ENCODE results near the gene GBX1. TPM values are rescaled to one million over a fixed set of nuclear protein-coding genes. Genes with fewer than 3 reads are reported as not detected.

Gene GBX1
- total RNA-seq, 1 donor from 2014 or later = not detected

- DNase-seq (ENCODE audit: low spot score) = no peak
- no peaks in the 10 kb centered on the region for H3K36me3 Mint-ChIP-seq (ENCODE audit: low read depth)
- no peak overlapping the region for H3K27ac Mint-ChIP-seq
- intact Hi-C loops (cut with micrococcal nuclease) = no loop called here
- no peak overlapping the region for H3K4me3 Mint-ChIP-seq
- peaks cover 7% of the 10 kb centered on the region for H3K27me3 Mint-ChIP-seq (ENCODE audit: insufficient read depth)
- H3K4me1 Mint-ChIP-seq (ENCODE audit: low read depth) = no peaks in the 10 kb centered on the region
- no peaks in the 10 kb centered on the region for H3K9me3 Mint-ChIP-seq
Observed at GRCh38 chr7:151188252-151188542, 20.7 kb upstream of the GBX1 start.

- Mint-ChIP-seq H3K4me3 (no peak overlapping the region), H3K4me1 (ENCODE audit: low read depth) (no peaks in the 10 kb centered on the region), H3K36me3 (ENCODE audit: low read depth) (no peaks in the 10 kb centered on the region), H3K27me3 (ENCODE audit: insufficient read depth) (peaks cover 7% of the 10 kb centered on the region), H3K9me3 (no peaks in the 10 kb centered on the region), H3K27ac (no peak overlapping the region)
- DNase-seq (ENCODE audit: low spot score) = no peak
- intact Hi-C loops (cut with micrococcal nuclease) = no loop called here
Observed at GRCh38 chr7:151187409-151188251, 20.1 kb upstream of the GBX1 start.

DNA sequence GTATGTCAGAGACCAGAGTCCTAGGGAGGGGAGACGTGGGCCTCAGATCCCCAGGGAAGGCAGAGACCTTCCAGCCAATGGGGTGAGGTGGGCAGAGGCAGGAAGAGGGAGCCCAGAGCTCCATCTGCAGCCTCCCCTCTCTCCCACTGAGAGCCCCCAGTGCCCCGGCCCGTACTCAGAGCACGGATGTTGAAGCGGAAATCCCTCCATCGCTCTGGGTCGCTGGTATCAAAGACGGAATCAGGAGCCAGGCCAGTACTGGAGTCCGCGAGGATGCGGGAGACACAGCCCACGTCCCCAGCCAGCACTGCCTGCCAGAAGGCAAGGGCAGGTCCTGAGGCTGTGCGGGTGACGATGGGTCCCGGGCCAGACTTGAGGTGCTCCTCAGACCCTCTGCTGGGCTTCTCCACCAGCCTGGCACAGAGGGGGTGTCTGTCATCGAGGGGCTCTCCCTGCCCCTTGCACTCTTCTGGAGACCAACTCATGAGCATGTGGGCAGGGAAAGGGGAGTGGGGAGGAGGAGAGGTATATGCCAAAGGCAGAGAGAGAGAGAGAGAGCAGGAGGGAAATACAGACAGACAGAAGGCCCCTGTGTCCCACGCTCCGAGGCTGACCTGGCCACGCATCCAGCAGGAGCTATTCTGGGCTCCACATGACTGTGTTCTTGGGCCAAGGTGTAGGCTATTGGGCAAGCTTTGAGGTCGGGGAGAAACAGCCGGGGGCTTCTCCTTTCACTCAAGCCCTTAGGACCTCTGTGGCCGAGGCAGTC lies 19.3 kb upstream of the GBX1 start, which contains the start of gene ASB10:
ASB10 (minus strand) TSS at position 611 of the 769 bp plus-strand sequence; CDS start at position 491, 120 bp downstream.
- H3K9me3 Mint-ChIP-seq = no peaks in the 10 kb centered on the region
- no peak for DNase-seq (ENCODE audit: low spot score)
- no peaks in the 10 kb centered on the region for H3K4me1 Mint-ChIP-seq (ENCODE audit: low read depth)
- H3K36me3 Mint-ChIP-seq (ENCODE audit: low read depth) = no peaks in the 10 kb centered on the region
- intact Hi-C loops (cut with micrococcal nuclease) = no loop called here
- no peak within 1 kb of the TSS for H3K27ac Mint-ChIP-seq
- peaks cover 7% of the 10 kb centered on the region for H3K27me3 Mint-ChIP-seq (ENCODE audit: insufficient read depth)
- H3K4me3 Mint-ChIP-seq = no peak within 1 kb of the TSS

DNA sequence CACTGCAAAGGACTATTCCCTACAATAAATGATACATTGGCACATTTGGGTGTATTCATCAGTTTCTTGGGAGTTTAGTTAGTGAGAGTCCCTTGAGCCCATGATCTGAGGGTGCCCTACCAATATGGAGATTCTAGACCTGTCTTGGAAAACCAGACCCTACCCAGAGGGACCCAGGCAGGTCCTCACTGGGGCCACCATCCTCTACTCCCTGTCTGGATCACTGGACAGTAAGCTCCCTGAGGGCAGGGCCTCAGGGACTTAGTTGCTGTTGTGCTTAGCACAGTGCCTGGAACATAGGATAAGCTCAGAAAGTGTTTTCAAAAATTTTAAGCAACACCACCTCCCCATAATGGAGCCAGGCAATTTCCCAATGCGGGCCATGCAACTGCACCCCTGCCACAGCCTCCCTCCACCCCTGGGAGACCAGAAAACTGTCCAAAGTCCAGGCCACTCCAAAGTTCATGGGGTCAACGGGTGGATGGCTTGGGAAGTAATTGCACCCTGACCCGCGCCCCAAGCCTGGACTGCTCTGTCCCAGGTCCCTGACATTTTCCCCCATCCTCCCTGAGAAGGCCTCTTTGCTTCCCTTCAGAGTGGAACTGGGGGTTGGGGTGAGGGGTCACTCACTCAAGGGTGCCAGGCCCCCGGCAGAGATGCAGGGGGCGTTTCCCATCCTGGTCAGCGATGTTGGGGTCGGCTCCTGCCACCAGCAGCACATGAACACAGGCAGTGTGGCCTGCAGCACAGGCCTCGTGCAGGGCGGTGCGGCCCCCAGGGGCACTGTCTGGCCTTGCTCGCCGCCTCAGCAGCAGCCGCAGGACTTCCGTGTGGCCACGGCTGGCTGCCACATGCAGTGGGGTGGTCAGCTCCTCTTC lies 18.5 kb upstream of the GBX1 start:
- Mint-ChIP-seq H3K27me3 (ENCODE audit: insufficient read depth) (peaks cover 7% of the 10 kb centered on the region), H3K27ac (no peak overlapping the region), H3K36me3 (ENCODE audit: low read depth) (no peaks in the 10 kb centered on the region), H3K9me3 (no peaks in the 10 kb centered on the region), H3K4me1 (ENCODE audit: low read depth) (no peaks in the 10 kb centered on the region), H3K4me3 (no peak overlapping the region)
- DNase-seq (ENCODE audit: low spot score) = no peak
- intact Hi-C loops (cut with micrococcal nuclease) = no loop called here

GRCh38 chr7:151181011-151181431 lies 13.5 kb upstream of the GBX1 start:
- Mint-ChIP-seq H3K27ac (no peak overlapping the region), H3K9me3 (no peaks in the 10 kb centered on the region), H3K4me1 (ENCODE audit: low read depth) (no peaks in the 10 kb centered on the region), H3K36me3 (ENCODE audit: low read depth) (no peaks in the 10 kb centered on the region), H3K27me3 (ENCODE audit: insufficient read depth) (peaks cover 7% of the 10 kb centered on the region), H3K4me3 (no peak overlapping the region)
- DNase-seq (ENCODE audit: low spot score) = no peak
- intact Hi-C loops (cut with micrococcal nuclease) = no loop called here

DNA sequence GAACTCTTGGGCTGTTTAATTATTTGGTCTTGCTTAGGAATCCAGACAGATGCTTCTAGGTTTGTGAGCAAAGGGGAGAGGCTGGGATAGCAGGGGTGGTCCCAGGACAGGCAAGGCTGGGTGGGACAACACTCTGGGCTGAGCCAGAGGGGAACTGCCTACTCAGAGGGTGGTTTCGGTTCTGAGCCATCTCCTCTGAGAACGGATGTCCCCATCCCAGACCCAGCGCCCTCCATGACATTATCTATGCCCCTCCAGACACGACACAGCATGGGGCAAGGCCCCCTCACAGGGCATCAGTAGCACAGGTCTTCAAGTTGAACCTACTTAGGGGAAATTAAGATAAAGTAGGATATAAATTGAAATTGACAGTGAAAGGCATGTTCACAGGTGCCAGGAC lies 12.5 kb upstream of the GBX1 start:
- H3K4me3 Mint-ChIP-seq = no peak overlapping the region
- no peaks in the 10 kb centered on the region for H3K9me3 Mint-ChIP-seq
- no peak overlapping the region for H3K27ac Mint-ChIP-seq
- peaks cover 7% of the 10 kb centered on the region for H3K27me3 Mint-ChIP-seq (ENCODE audit: insufficient read depth)
- H3K36me3 Mint-ChIP-seq (ENCODE audit: low read depth) = no peaks in the 10 kb centered on the region
- H3K4me1 Mint-ChIP-seq (ENCODE audit: low read depth) = no peaks in the 10 kb centered on the region
- DNase-seq (ENCODE audit: low spot score) = no peak
- intact Hi-C loops (cut with micrococcal nuclease) = no loop called here

- H3K27ac Mint-ChIP-seq = no peak overlapping the region
- no peak overlapping the region for H3K4me3 Mint-ChIP-seq
- H3K4me1 Mint-ChIP-seq (ENCODE audit: low read depth) = no peaks in the 10 kb centered on the region
- H3K36me3 Mint-ChIP-seq (ENCODE audit: low read depth) = no peaks in the 10 kb centered on the region
- intact Hi-C loops (cut with micrococcal nuclease) = no loop called here
- peaks cover 7% of the 10 kb centered on the region for H3K27me3 Mint-ChIP-seq (ENCODE audit: insufficient read depth)
- DNase-seq (ENCODE audit: low spot score) = no peak
- H3K9me3 Mint-ChIP-seq = no peaks in the 10 kb centered on the region
Observed at GRCh38 chr7:151179287-151179860, 11.9 kb upstream of the GBX1 start.

DNA sequence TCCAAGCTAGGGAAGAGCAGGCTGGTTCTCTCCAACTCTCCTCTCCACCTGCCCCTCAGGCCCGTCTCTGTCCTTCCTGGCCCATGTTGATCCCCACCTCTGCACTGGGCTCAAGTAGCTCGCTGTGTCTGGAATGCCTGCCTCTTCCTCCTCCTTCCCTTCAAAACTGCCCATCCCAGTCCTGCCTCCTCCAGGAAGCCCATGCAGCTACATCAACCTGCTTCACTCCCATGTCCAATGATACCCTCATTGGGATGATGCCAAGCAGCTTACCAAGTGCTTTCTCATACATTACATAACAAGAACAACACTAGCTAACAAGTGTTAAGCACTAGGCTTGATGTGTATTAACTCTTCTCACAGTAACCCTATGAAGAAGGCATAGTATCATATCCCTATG lies 11.3 kb upstream of the GBX1 start:
- Mint-ChIP-seq H3K27me3 (ENCODE audit: insufficient read depth) (peaks cover 7% of the 10 kb centered on the region), H3K36me3 (ENCODE audit: low read depth) (no peaks in the 10 kb centered on the region), H3K9me3 (no peaks in the 10 kb centered on the region), H3K4me1 (ENCODE audit: low read depth) (no peaks in the 10 kb centered on the region), H3K27ac (no peak overlapping the region), H3K4me3 (no peak overlapping the region)
- intact Hi-C loops (cut with micrococcal nuclease) = no loop called here
- DNase-seq (ENCODE audit: low spot score) = no peak

GRCh38 chr7:151178236-151178635 lies 10.7 kb upstream of the GBX1 start:
- Mint-ChIP-seq H3K36me3 (ENCODE audit: low read depth) (no peaks in the 10 kb centered on the region), H3K9me3 (no peaks in the 10 kb centered on the region), H3K4me3 (no peak overlapping the region), H3K27me3 (ENCODE audit: insufficient read depth) (peaks cover 11% of the 10 kb centered on the region), H3K4me1 (ENCODE audit: low read depth) (no peaks in the 10 kb centered on the region), H3K27ac (no peak overlapping the region)
- no peak for DNase-seq (ENCODE audit: low spot score)
- intact Hi-C loops (cut with micrococcal nuclease) = no loop called here

- Mint-ChIP-seq H3K27ac (no peak overlapping the region), H3K36me3 (ENCODE audit: low read depth) (no peaks in the 10 kb centered on the region), H3K4me1 (ENCODE audit: low read depth) (no peaks in the 10 kb centered on the region), H3K27me3 (ENCODE audit: insufficient read depth) (peaks cover 16% of the 10 kb centered on the region), H3K4me3 (no peak overlapping the region), H3K9me3 (no peaks in the 10 kb centered on the region)
- DNase-seq (ENCODE audit: low spot score) = no peak
- intact Hi-C loops (cut with micrococcal nuclease) = no loop called here
Observed at GRCh38 chr7:151177310-151177709, 9.8 kb upstream of the GBX1 start.

GRCh38 chr7:151176401-151176800 lies 8.9 kb upstream of the GBX1 start:
- Mint-ChIP-seq H3K4me1 (ENCODE audit: low read depth) (no peaks in the 10 kb centered on the region), H3K9me3 (no peaks in the 10 kb centered on the region), H3K4me3 (no peak overlapping the region), H3K27me3 (ENCODE audit: insufficient read depth) (peaks cover 22% of the 10 kb centered on the region), H3K27ac (no peak overlapping the region), H3K36me3 (ENCODE audit: low read depth) (no peaks in the 10 kb centered on the region)
- no peak for DNase-seq (ENCODE audit: low spot score)
- intact Hi-C loops (cut with micrococcal nuclease) = no loop called here

- Mint-ChIP-seq H3K27me3 (ENCODE audit: insufficient read depth) (peaks cover 26% of the 10 kb centered on the region), H3K9me3 (no peaks in the 10 kb centered on the region), H3K27ac (no peak overlapping the region), H3K4me3 (no peak overlapping the region), H3K36me3 (ENCODE audit: low read depth) (no peaks in the 10 kb centered on the region), H3K4me1 (ENCODE audit: low read depth) (no peaks in the 10 kb centered on the region)
- intact Hi-C loops (cut with micrococcal nuclease) = no loop called here
- DNase-seq (ENCODE audit: low spot score) = no peak
Observed at GRCh38 chr7:151175793-151176311, 8.4 kb upstream of the GBX1 start.
